Tracheal epithelial cell (primary cell): ENCODE measurements around the gene CLEC1B. TPM values are rescaled to one million over a fixed set of nuclear protein-coding genes. Genes with fewer than 3 reads are reported as not detected.

Source experiments
- total RNA-seq: library from RNA; depleted of rRNA; stranded (reverse); fragments of >200 nt; gene quantifications from 2 replicates; pipeline ENCODE4 v1.2.1, GENCODE V29; 2014

Gene CLEC1B
- not detected in 2 replicates for total RNA-seq

DNA sequence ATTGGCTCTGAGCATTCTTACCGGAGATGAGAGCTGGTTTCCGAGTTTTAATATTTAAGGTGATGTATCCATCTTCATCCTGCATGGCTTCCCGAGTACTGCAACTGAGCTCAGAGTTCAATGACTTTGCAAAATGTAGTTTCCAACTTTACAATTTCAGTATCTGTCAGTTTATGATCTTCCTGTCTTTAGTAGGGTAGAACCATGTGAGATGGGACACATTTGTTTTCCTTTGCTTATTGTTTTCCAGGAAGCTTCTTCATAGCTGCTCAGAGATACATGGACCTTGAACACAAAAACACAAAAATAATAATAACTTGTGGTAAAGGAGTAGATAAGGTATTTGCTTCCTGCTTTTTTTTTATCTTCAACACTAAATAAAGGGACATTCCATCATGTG is at the start of gene CLEC1B:
Gene CLEC1B, minus strand, starts transcription at position 106 of the 400 bp plus-strand sequence. Its CDS starts 21 bp downstream, at position 85.

DNA sequence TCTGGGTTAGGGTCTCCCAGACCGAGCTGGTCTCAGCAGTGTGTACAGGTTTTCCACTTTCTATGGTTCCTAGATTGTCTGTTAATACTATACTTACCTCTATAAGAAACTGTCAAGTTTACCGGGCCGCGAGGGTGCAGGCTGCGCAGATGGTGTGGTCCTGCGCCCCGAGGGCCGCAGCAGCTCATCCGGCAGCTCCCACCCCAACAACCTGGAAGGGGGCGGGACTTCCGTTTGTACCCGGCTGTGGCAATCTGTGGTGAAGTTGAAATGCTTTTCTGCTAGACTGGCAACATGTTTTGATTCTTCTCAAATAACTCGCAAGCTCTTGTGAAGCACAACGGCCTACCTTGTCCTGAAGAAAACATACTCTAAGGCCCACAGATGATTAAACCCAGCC is 31.5 kb upstream of the CLEC1B start, which contains the start of gene CLEC9A:
Gene CLEC9A, plus strand, starts transcription at position 237 of the 400 bp plus-strand sequence. CDS start 22,006 bp downstream, outside the sequence.

DNA sequence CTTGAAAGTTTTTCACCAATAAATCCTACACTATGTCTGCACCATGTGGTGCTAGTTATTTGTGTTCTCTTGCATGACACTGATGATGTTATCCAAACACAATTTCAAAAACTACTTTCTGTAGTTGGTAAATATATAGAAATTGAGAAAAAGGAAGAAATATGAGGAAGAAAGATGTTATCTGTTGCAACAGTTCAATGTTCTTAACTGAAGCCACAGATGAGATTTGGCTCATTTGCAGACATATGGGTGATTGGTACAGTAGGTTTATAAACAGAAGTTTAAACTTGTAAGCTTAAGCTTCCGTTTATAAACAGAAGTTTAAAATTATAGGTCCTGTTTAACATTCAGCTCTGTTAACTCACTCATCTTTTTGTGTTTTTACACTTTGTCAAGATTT is 27.7 kb downstream of the CLEC1B start, which contains the start of gene CLEC12A:
Gene CLEC12A, plus strand, starts transcription at position 229 of the 400 bp plus-strand sequence. CDS start 188 bp downstream, outside the sequence.

Other genes with a start within 250 kb of the CLEC1B start
- 0.48 TPM in 1 of 2 replicates, not detected in the other for gene CD69, start 238.2 kb downstream of the CLEC1B start, total RNA-seq
- gene KLRF1, start 171.6 kb downstream of the CLEC1B start, total RNA-seq = 0.48 TPM in 1 of 2 replicates, not detected in the other
- 4.1 and 11.9 TPM in 2 replicates for gene CLEC2B, start 129.8 kb downstream of the CLEC1B start, total RNA-seq
- gene KLRF2, start 117.6 kb downstream of the CLEC1B start, total RNA-seq = not detected in 2 replicates
- gene CLEC2A, start 66.8 kb downstream of the CLEC1B start, total RNA-seq = not detected in 2 replicates
- not detected in 2 replicates for gene CLEC12A, start 27.7 kb downstream of the CLEC1B start, total RNA-seq
- not detected in 2 replicates for gene CLEC12B, start 11.5 kb upstream of the CLEC1B start, total RNA-seq
- not detected in 2 replicates for gene CLEC9A, start 31.6 kb upstream of the CLEC1B start, total RNA-seq
- gene CLEC1A, start 99.9 kb upstream of the CLEC1B start, total RNA-seq = under 0.01 TPM in 1 of 2 replicates, not detected in the other
- gene CLEC7A, start 131.1 kb upstream of the CLEC1B start, total RNA-seq = 0.48 TPM in 1 of 2 replicates, not detected in the other
- under 0.01 and 1.4 TPM in 2 replicates for gene OLR1, start 173.0 kb upstream of the CLEC1B start, total RNA-seq
- 0.24 TPM in 1 of 2 replicates, not detected in the other for gene TMEM52B, start 179.9 kb upstream of the CLEC1B start, total RNA-seq
- gene GABARAPL1, start 213.8 kb upstream of the CLEC1B start, total RNA-seq = 23.9 and 24.1 TPM in 2 replicates